ENCODE data around the gene RC3H1. TPM values are rescaled to one million over a fixed set of nuclear protein-coding genes. Genes with fewer than 3 reads are reported as not detected.

Gene RC3H1
- total and polyA plus RNA-seq, 2 donors (not counting 1 experiment from before 2014, with no cell fraction given), result 13.6 to 17.5 TPM

- DNase-seq (ENCODE audit: low read depth in 2 of 2), result no peak
- no peak for TF ChIP-seq CTCF (conservative IDR thresholded peaks at IDR 0.05 in 1 of 2, IDR thresholded peaks at IDR 0.05 in 1 of 2; ENCODE audit: low read depth in 1 of 2, low read length in 2 of 2)
- TF ChIP-seq EZH2 (IDR thresholded peaks at IDR 0.05; ENCODE audit: low read length, missing control alignments), result no peak
- Histone ChIP-seq H3K27me3 (ENCODE audit: control insufficient read depth, insufficient read depth, low read length) (no peaks in the 10 kb centered on the region), H4K20me1 (ENCODE audit: control insufficient read depth, extremely low read depth, insufficient read depth, low read length) (peaks cover 2% of the 10 kb centered on the region), H3K4me2 (ENCODE audit: extremely low read depth, insufficient read depth, low read length) (peak overlapping the region; percentile 80), H3K9ac (ENCODE audit: insufficient read depth, low read length) (no peak overlapping the region), H3K9me3 (ENCODE audit: control insufficient read depth, insufficient read depth, low read depth, low read length) (no peaks in the 10 kb centered on the region), H2AFZ (ENCODE audit: low read length) (no peak overlapping the region), H3K36me3 (ENCODE audit: control insufficient read depth, insufficient read depth, low read length) (no peaks in the 10 kb centered on the region), H3K4me1 (ENCODE audit: control insufficient read depth, extremely low read depth, insufficient read depth, low read length) (peaks cover 1% of the 10 kb centered on the region), H3K79me2 (ENCODE audit: control insufficient read depth, insufficient read depth, low read length) (peaks cover 40% of the 10 kb centered on the region), H3K27ac (ENCODE audit: insufficient read depth, low read length) (peak overlapping the region; percentile 76), H3K4me3 (replicated peaks in 1 of 4; ENCODE audit: control extremely low read depth in 1 of 4, insufficient read depth in 1 of 4, low read depth in 3 of 4, low read length in 4 of 4) (peak overlapping the region in 3 of 4 experiments; percentile 40 to 88 (median 79))
Observed at GRCh38 chr1:174022976-174023277, 770 bp upstream of the RC3H1 start.

DNA sequence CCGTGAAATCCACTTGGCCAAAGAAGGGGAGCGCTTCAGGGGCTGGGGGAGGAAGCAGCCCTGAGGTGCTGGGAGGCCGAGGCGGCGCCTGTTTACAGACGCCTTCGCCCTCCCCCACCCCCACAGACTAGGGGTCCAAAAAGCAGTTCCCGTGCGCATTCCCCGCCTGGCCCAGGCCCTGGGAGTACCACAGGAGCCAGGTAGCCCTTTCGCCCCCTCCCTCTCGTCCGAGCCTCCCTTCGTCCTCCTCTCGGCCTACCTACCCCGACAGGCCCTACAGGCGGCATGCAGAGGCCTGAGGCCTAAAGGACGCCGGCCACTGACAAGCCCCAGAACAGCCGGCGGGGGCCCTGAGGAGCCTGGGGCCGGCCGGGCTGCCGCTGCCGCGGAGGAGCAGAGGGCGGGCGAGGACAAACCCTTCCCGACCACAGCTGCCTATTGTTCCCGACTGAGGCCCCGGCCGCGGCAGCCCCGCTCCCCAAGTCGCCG lies 522 bp downstream of the RC3H1 start:
- Histone ChIP-seq H3K4me1 (ENCODE audit: control insufficient read depth, extremely low read depth, insufficient read depth, low read length) (peaks cover 2% of the 10 kb centered on the region), H3K9me3 (ENCODE audit: control insufficient read depth, insufficient read depth, low read depth, low read length) (no peaks in the 10 kb centered on the region), H3K36me3 (ENCODE audit: control insufficient read depth, insufficient read depth, low read length) (no peaks in the 10 kb centered on the region), H3K27me3 (ENCODE audit: control insufficient read depth, insufficient read depth, low read length) (no peaks in the 10 kb centered on the region), H3K9ac (ENCODE audit: insufficient read depth, low read length) (peak overlapping the region; percentile 87), H3K4me3 (replicated peaks in 1 of 4; ENCODE audit: control extremely low read depth in 1 of 4, insufficient read depth in 1 of 4, low read depth in 3 of 4, low read length in 4 of 4) (peak overlapping the region; percentile 40 to 94 (median 90)), H2AFZ (ENCODE audit: low read length) (peak overlapping the region; percentile 89), H3K4me2 (ENCODE audit: extremely low read depth, insufficient read depth, low read length) (peak overlapping the region; percentile 61), H3K79me2 (ENCODE audit: control insufficient read depth, insufficient read depth, low read length) (peaks cover 52% of the 10 kb centered on the region), H3K27ac (ENCODE audit: insufficient read depth, low read length) (peak overlapping the region; percentile 76), H4K20me1 (ENCODE audit: control insufficient read depth, extremely low read depth, insufficient read depth, low read length) (peaks cover 2% of the 10 kb centered on the region)
- DNase-seq (ENCODE audit: low read depth in 2 of 2), result peak; percentile 47 to 66
- TF ChIP-seq CTCF (conservative IDR thresholded peaks at IDR 0.05 in 1 of 2, IDR thresholded peaks at IDR 0.05 in 1 of 2; ENCODE audit: low read depth in 1 of 2, low read length in 2 of 2) (no peak), EZH2 (IDR thresholded peaks at IDR 0.05; ENCODE audit: low read length, missing control alignments) (no peak)

DNA sequence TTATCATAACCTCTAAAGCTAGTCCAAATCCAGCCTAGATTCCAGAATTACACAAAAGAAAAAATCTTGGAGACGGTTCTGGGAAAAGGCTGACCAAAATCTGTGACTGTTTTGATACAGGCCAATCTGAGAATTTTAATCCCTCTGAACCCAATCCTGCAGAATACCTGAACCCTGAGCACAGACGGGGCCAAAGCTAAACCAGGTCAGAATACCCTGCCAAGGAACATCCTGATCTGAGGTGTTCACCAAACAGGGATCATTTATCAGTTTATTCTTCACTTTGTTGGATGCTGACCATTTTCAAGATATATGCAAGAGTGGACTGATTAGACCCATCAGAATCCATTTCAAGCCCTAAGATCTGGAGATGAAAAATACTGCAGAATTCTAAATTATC lies 3.6 kb downstream of the RC3H1 start:
- no peak overlapping the region for H3K27ac ChIP-seq (ENCODE audit: insufficient read depth, low read length)

More for the DNA sequence above, 3.6 kb downstream of the RC3H1 start:
- DNase-seq (ENCODE audit: low read depth in 2 of 2), result no peak
- no peaks in the 10 kb centered on the region for H3K36me3 ChIP-seq (ENCODE audit: control insufficient read depth, insufficient read depth, low read length)
- H3K4me2 ChIP-seq (ENCODE audit: extremely low read depth, insufficient read depth, low read length), result peak overlapping the region; percentile 15
- peaks cover 2% of the 10 kb centered on the region for H4K20me1 ChIP-seq (ENCODE audit: control insufficient read depth, extremely low read depth, insufficient read depth, low read length)
- H3K4me3 ChIP-seq (replicated peaks in 1 of 4; ENCODE audit: control extremely low read depth in 1 of 4, insufficient read depth in 1 of 4, low read depth in 3 of 4, low read length in 4 of 4), result peak overlapping the region in 2 of 4 experiments; percentile 19 to 21
- peaks cover 2% of the 10 kb centered on the region for H3K4me1 ChIP-seq (ENCODE audit: control insufficient read depth, extremely low read depth, insufficient read depth, low read length)
- H2AFZ ChIP-seq (ENCODE audit: low read length), result no peak overlapping the region
- TF ChIP-seq CTCF (conservative IDR thresholded peaks at IDR 0.05 in 1 of 2, IDR thresholded peaks at IDR 0.05 in 1 of 2; ENCODE audit: low read depth in 1 of 2, low read length in 2 of 2) (no peak), EZH2 (IDR thresholded peaks at IDR 0.05; ENCODE audit: low read length, missing control alignments) (no peak)
- H3K79me2 ChIP-seq (ENCODE audit: control insufficient read depth, insufficient read depth, low read length), result peaks cover 78% of the 10 kb centered on the region
- H3K9me3 ChIP-seq (ENCODE audit: control insufficient read depth, insufficient read depth, low read depth, low read length), result no peaks in the 10 kb centered on the region
- no peak overlapping the region for H3K9ac ChIP-seq (ENCODE audit: insufficient read depth, low read length)
- no peaks in the 10 kb centered on the region for H3K27me3 ChIP-seq (ENCODE audit: control insufficient read depth, insufficient read depth, low read length)

Data from fibroblast of lung (primary cell).